Activated T-cell treated with anti-CD3 and anti-CD28 coated beads, Interleukin-2, amount 50 U/mL, for 4 hours (primary cell): Measurements from ENCODE around the gene SEMA4D. TPM values are rescaled to one million over a fixed set of nuclear protein-coding genes. Genes with fewer than 3 reads are reported as not detected.
"Not testable (repeated sequence)": the region's sequence is repeated elsewhere in the genome, so short reads cannot be mapped to it uniquely, and the experiment has no call there.

ENCODE experiments used
- ATAC-seq, 2 donors: fragments of 200-7000 bp; cut with Tn5 transposase; one replicate each; pipeline ENCODE4 v1.10.0; 2021
- DNase-seq: peaks from one replicate; pipeline ENCODE4 v3.0.0-alpha.2; 2020
- H3K27me3 Mint-ChIP-seq: one replicate; pipeline ENCODE4 v1.8.0; 2021; ENCODE audit warnings: low read depth, mixed read lengths
- H3K36me3 Mint-ChIP-seq: one replicate; pipeline ENCODE4 v1.8.0; 2022; ENCODE audit warnings: mixed read lengths; ENCODE audit not compliant: insufficient read depth
- H3K4me1 Mint-ChIP-seq: one replicate; pipeline ENCODE4 v1.8.0; 2021; ENCODE audit warnings: low read depth, mixed read lengths
- H3K4me3 Mint-ChIP-seq: one replicate; pipeline ENCODE4 v1.8.0; 2021; ENCODE audit warnings: mild to moderate bottlenecking, moderate library complexity, mixed read lengths
- H3K9me3 Mint-ChIP-seq: one replicate; pipeline ENCODE4 v1.8.0; 2021; ENCODE audit warnings: mixed read lengths
- total RNA-seq, 3 donors: library from RNA; stranded (reverse); gene quantifications; one replicate each; pipeline ENCODE4 v1.2.1, GENCODE V29; 2021

The SEMA4D gene
- total RNA-seq, 3 donors from 2014 or later, result 248 to 348 (median 344) TPM

GRCh38 chr9:89488131-89488530 lies 9.8 kb downstream of the SEMA4D start:
- DNase-seq (no peak), ATAC-seq (no peak)
- Mint-ChIP-seq H3K4me3 (peak overlapping the region; percentile 7), H3K27me3 (no peaks in the 10 kb centered on the region), H3K36me3 (peaks cover 33% of the 10 kb centered on the region), H3K9me3 (peaks cover 8% of the 10 kb centered on the region), H3K4me1 (peaks cover 97% of the 10 kb centered on the region)

GRCh38 chr9:89486681-89487080 lies 11.2 kb downstream of the SEMA4D start:
- H3K27me3 Mint-ChIP-seq, result no peaks in the 10 kb centered on the region
- H3K9me3 Mint-ChIP-seq, result peaks cover 8% of the 10 kb centered on the region
- DNase-seq (no peak), ATAC-seq (no peak)
- peaks cover 28% of the 10 kb centered on the region for H3K36me3 Mint-ChIP-seq
- H3K4me3 Mint-ChIP-seq, result no peak overlapping the region
- peaks cover 97% of the 10 kb centered on the region for H3K4me1 Mint-ChIP-seq

DNA sequence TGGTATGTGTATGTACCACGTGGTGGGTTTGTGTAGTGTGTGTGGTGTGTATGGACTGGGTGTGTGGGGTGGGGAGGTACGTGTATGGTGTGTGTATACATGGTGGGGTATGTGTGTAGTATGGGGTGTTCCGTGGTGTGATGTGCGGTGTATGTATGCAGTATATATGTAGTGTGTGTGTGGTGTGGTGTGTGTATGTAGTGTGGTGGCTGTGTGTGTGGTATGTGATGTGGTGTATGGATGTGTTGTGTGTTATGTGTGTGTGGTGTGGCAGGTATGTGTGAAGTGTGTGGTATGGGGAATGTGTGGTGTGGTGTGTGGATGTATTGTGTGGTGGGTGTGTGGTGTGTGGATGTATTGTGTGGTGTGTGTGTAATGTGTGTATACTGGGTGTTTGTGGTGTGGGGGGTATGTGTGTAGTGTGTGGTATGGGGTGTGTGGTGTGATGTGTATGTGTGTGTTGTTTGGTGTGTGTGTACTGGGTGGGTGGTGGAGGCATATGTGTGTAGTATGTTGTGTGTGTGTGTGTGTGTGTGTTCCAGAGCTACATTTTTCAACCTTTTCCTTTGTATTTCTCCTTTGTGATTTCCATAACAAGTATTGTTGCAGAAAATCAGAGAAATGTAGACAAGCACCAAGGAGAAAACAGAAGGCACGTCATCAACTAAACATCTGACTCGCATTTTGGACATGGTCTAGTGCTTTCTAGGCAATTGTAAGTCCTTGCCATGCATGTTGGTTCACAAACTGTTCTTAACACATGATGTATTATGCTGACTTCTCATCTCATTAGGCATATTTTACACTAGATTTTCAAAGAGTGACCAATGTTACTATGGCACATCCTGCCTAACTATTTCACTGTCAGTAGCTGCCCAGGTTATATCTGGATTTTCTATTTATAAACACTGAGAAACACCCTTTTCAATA lies 13.2 kb downstream of the SEMA4D start:
- no peaks in the 10 kb centered on the region for H3K27me3 Mint-ChIP-seq
- ATAC-seq (peak in 1 of 2 donors; percentile 1), DNase-seq (no peak)
- H3K9me3 Mint-ChIP-seq, result peaks cover 8% of the 10 kb centered on the region
- H3K36me3 Mint-ChIP-seq, result peaks cover 33% of the 10 kb centered on the region
- H3K4me1 Mint-ChIP-seq, result peaks cover 93% of the 10 kb centered on the region
- H3K4me3 Mint-ChIP-seq, result peak overlapping the region; percentile 92

- Mint-ChIP-seq H3K4me1 (peaks cover 93% of the 10 kb centered on the region), H3K27me3 (no peaks in the 10 kb centered on the region), H3K4me3 (peak overlapping the region; percentile 92), H3K36me3 (peaks cover 36% of the 10 kb centered on the region), H3K9me3 (peaks cover 13% of the 10 kb centered on the region)
- DNase-seq, result peak; percentile 59
- peak; percentile 65 to 74 for ATAC-seq
Observed at GRCh38 chr9:89483592-89484474, 14.1 kb downstream of the SEMA4D start.

GRCh38 chr9:89482901-89483361 lies 15.0 kb downstream of the SEMA4D start:
- Mint-ChIP-seq H3K36me3 (peaks cover 34% of the 10 kb centered on the region), H3K4me3 (peak overlapping the region; percentile 92), H3K9me3 (peaks cover 11% of the 10 kb centered on the region), H3K27me3 (no peaks in the 10 kb centered on the region), H3K4me1 (peaks cover 93% of the 10 kb centered on the region)
- no peak for ATAC-seq
- DNase-seq, result no peak

DNA sequence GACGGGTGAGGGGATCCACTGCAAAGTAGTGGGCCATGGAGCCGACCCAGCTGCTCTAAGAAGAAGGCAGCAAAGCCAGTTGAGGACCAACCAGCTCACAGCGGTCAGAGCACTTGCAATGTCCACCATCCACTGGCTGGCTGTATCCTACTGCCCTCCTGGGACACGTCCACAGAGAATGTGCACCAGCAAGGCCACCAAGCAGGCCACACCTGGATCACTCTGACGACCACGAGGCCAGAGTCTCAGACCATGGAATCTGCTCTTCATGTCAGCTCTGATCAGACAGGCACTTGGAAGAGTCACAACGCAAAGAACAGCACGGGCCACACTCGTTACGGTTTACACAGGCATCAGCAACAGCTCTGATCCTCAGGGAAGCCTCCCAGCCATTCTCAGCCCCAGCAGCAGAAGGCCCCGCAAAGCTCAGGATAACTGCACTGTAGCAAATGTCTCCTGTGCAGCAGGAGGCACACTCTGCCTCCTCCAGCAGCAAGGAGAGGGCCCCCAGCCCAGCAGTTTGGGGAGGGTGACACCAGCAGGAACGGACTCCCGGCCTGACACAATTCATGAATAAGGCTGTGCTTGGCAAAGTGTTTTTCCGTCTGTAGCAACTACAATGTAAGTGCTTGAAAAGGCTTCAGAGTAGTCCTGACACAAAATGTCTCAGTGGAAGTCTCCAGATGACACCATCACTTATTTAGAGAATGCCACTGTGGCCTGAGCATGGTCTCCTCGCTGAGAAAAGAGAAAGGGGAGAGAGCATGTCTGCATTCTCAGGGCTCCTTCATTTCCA lies 15.7 kb downstream of the SEMA4D start:
- Mint-ChIP-seq H3K9me3 (peaks cover 9% of the 10 kb centered on the region), H3K4me1 (peaks cover 93% of the 10 kb centered on the region), H3K36me3 (peaks cover 31% of the 10 kb centered on the region), H3K27me3 (no peaks in the 10 kb centered on the region), H3K4me3 (peak overlapping the region; percentile 92)
- no peak for DNase-seq
- no peak for ATAC-seq

- DNase-seq, result no peak
- H3K4me1 Mint-ChIP-seq, result peaks cover 94% of the 10 kb centered on the region
- H3K36me3 Mint-ChIP-seq, result peaks cover 32% of the 10 kb centered on the region
- H3K4me3 Mint-ChIP-seq, result peak overlapping the region; percentile 92
- H3K9me3 Mint-ChIP-seq, result peaks cover 9% of the 10 kb centered on the region
- no peak for ATAC-seq
- H3K27me3 Mint-ChIP-seq, result no peaks in the 10 kb centered on the region
Observed at GRCh38 chr9:89481538-89481915, 16.4 kb downstream of the SEMA4D start.

DNA sequence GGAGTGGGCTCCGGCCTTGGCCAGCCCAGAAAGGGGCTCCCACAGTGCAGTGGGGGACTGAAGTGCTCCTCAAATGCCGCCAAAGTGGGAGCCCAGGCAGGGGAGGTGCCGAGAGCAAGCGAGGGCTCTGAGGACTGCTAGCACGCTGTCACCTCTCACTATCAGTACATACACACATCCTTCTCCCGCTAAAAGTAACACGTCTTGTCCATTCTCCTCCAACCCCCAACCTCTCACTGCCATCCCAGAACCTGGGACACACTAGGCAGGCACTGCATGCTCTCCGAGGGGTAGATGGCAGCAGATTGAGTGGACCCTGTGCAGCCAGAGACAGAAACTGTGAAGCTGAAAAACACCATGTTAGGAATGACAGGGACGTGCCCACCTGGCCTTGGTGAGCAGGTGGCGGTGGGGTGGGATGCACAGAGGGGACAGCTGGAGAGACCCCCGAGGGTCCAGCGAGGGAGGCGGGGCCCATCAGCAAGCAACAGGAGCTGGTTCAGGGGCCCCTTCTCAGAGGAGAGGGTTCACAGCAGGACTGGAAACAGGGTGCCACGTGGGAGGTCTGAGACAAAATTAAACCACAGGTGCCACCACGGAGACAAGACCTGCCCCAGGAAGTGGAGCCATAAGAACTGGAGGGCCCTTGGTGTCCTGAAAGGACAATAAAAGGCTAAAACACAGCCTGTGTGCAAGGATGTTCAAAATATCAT lies 16.9 kb downstream of the SEMA4D start:
- no peak for ATAC-seq
- Mint-ChIP-seq H3K9me3 (peaks cover 6% of the 10 kb centered on the region), H3K4me3 (peak overlapping the region; percentile 92), H3K27me3 (no peaks in the 10 kb centered on the region), H3K4me1 (peaks cover 94% of the 10 kb centered on the region), H3K36me3 (peaks cover 35% of the 10 kb centered on the region)
- no peak for DNase-seq

- H3K4me3 Mint-ChIP-seq, H3K9me3 Mint-ChIP-seq, H3K27me3 Mint-ChIP-seq, DNase-seq, ATAC-seq: not testable (repeated sequence)
- Mint-ChIP-seq H3K4me1 (peaks cover 96% of the 10 kb centered on the region), H3K36me3 (peaks cover 39% of the 10 kb centered on the region)
Observed at GRCh38 chr9:89480372-89480771, 17.5 kb downstream of the SEMA4D start.

DNA sequence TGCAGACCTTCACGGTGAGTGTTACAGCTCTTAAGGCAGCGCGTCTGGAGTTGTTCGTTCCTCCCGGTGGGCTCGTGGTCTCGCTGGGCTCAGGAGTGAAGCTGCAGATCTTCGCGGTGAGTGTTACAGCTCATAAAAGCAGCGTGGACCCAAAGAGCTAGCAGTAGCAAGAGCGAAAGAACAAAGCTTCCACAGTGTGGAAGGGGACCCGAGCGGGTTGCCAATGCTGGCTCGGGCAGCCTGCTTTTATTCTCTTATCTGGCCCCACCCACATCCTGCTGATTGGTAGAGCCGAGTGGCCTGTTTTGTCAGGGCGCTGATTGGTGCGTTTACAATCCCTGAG lies 18.3 kb downstream of the SEMA4D start:
- H3K9me3 Mint-ChIP-seq, H3K27me3 Mint-ChIP-seq, ATAC-seq: not testable (repeated sequence)
- peak; percentile 57 for DNase-seq
- peaks cover 92% of the 10 kb centered on the region for H3K4me1 Mint-ChIP-seq
- peak overlapping the region; percentile 81 for H3K4me3 Mint-ChIP-seq
- H3K36me3 Mint-ChIP-seq, result peaks cover 40% of the 10 kb centered on the region

- Mint-ChIP-seq H3K27me3 (no peaks in the 10 kb centered on the region), H3K36me3 (peaks cover 41% of the 10 kb centered on the region), H3K9me3 (peaks cover 4% of the 10 kb centered on the region), H3K4me3 (peak overlapping the region; percentile 81), H3K4me1 (peaks cover 92% of the 10 kb centered on the region)
- no peak for DNase-seq
- no peak for ATAC-seq
Observed at GRCh38 chr9:89478821-89479668, 18.9 kb downstream of the SEMA4D start.

- peak overlapping the region; percentile 81 for H3K4me3 Mint-ChIP-seq
- ATAC-seq (peak; percentile 36 to 57), DNase-seq (peak; percentile 68)
- no peaks in the 10 kb centered on the region for H3K27me3 Mint-ChIP-seq
- H3K36me3 Mint-ChIP-seq, result peaks cover 50% of the 10 kb centered on the region
- peaks cover 4% of the 10 kb centered on the region for H3K9me3 Mint-ChIP-seq
- peaks cover 90% of the 10 kb centered on the region for H3K4me1 Mint-ChIP-seq
Observed at GRCh38 chr9:89477811-89478630, 19.9 kb downstream of the SEMA4D start.
